ENCODE measurements around the gene HOXB4.
"Not testable (repeated sequence)": the region's sequence is repeated elsewhere in the genome, so short reads cannot be mapped to it uniquely, and the experiment has no call there.

The HOXB4 gene

GRCh38 chr17:48535793-48536559, 42.2 kb downstream of the HOXB4 start:
- H3K4me1 Mint-ChIP-seq (ENCODE audit: low read depth); H3K4me3 Mint-ChIP-seq; H3K36me3 Mint-ChIP-seq (ENCODE audit: low read depth); intact Hi-C loops (cut with micrococcal nuclease); H3K9me3 Mint-ChIP-seq; H3K27ac Mint-ChIP-seq: not testable (repeated sequence)
- H3K27me3 Mint-ChIP-seq: peaks cover 36% of the 10 kb centered on the region

- peaks cover 47% of the 10 kb centered on the region for H3K27me3 Mint-ChIP-seq
- no peaks in the 10 kb centered on the region for H3K9me3 Mint-ChIP-seq
- intact Hi-C loops (cut with micrococcal nuclease): no loop called here
- no peak overlapping the region for H3K27ac Mint-ChIP-seq
- no peaks in the 10 kb centered on the region for H3K4me1 Mint-ChIP-seq (ENCODE audit: low read depth)
- no peaks in the 10 kb centered on the region for H3K36me3 Mint-ChIP-seq (ENCODE audit: low read depth)
- no peak overlapping the region for H3K4me3 Mint-ChIP-seq
These were observed 45.9 kb downstream of the HOXB4 start for GRCh38 chr17:48532261-48532660.

- Mint-ChIP-seq H3K27me3 (peaks cover 54% of the 10 kb centered on the region), H3K4me1 (ENCODE audit: low read depth) (no peaks in the 10 kb centered on the region), H3K4me3 (no peak within 1 kb of the TSS), H3K27ac (no peak within 1 kb of the TSS), H3K36me3 (ENCODE audit: low read depth) (no peaks in the 10 kb centered on the region), H3K9me3 (no peaks in the 10 kb centered on the region)
- intact Hi-C loops (cut with micrococcal nuclease): no loop called here
These were observed 47.3 kb downstream of the HOXB4 start, which contains the start of gene HOXB1 for GRCh38 chr17:48530887-48531272. Gene HOXB1 (minus strand): TSS chr17:48531011. CDS start chr17:48530904, 107 bp downstream.

- no peaks in the 10 kb centered on the region for H3K9me3 Mint-ChIP-seq
- no peak overlapping the region for H3K4me3 Mint-ChIP-seq
- H3K27me3 Mint-ChIP-seq: peaks cover 60% of the 10 kb centered on the region
- intact Hi-C loops (cut with micrococcal nuclease): no loop called here
- H3K4me1 Mint-ChIP-seq (ENCODE audit: low read depth): no peaks in the 10 kb centered on the region
- H3K36me3 Mint-ChIP-seq (ENCODE audit: low read depth): no peaks in the 10 kb centered on the region
- no peak overlapping the region for H3K27ac Mint-ChIP-seq
These were observed 47.8 kb downstream of the HOXB4 start for GRCh38 chr17:48530208-48530886.

- intact Hi-C loops (cut with micrococcal nuclease): no loop called here
- Mint-ChIP-seq H3K27me3 (peaks cover 67% of the 10 kb centered on the region), H3K9me3 (no peaks in the 10 kb centered on the region)
These were observed 48.5 kb downstream of the HOXB4 start for GRCh38 chr17:48529683-48530009.

GRCh38 chr17:48528936-48529682, 49.0 kb downstream of the HOXB4 start:
- intact Hi-C loops (cut with micrococcal nuclease): no loop called here

More at GRCh38 chr17:48529683-48530009, 48.5 kb downstream of the HOXB4 start:
- Mint-ChIP-seq H3K4me1 (ENCODE audit: low read depth) (no peaks in the 10 kb centered on the region), H3K27ac (no peak overlapping the region), H3K36me3 (ENCODE audit: low read depth) (no peaks in the 10 kb centered on the region), H3K4me3 (no peak overlapping the region)

GRCh38 chr17:48528153-48528935, 49.8 kb downstream of the HOXB4 start:
- Mint-ChIP-seq H3K27ac (no peak overlapping the region), H3K4me3 (no peak overlapping the region), H3K27me3 (peaks cover 77% of the 10 kb centered on the region), H3K9me3 (no peaks in the 10 kb centered on the region), H3K36me3 (ENCODE audit: low read depth) (no peaks in the 10 kb centered on the region), H3K4me1 (ENCODE audit: low read depth) (no peaks in the 10 kb centered on the region)
- intact Hi-C loops (cut with micrococcal nuclease): no loop called here

More at GRCh38 chr17:48528936-48529682, 49.0 kb downstream of the HOXB4 start:
- H3K4me1 Mint-ChIP-seq (ENCODE audit: low read depth): no peaks in the 10 kb centered on the region
- no peaks in the 10 kb centered on the region for H3K36me3 Mint-ChIP-seq (ENCODE audit: low read depth)
- no peak overlapping the region for H3K4me3 Mint-ChIP-seq
- H3K9me3 Mint-ChIP-seq: no peaks in the 10 kb centered on the region
- H3K27me3 Mint-ChIP-seq: peaks cover 72% of the 10 kb centered on the region
- no peak overlapping the region for H3K27ac Mint-ChIP-seq

GRCh38 chr17:48527547-48527932, 50.6 kb downstream of the HOXB4 start:
- H3K27me3 Mint-ChIP-seq: peaks cover 84% of the 10 kb centered on the region
- H3K9me3 Mint-ChIP-seq: no peaks in the 10 kb centered on the region
- H3K4me3 Mint-ChIP-seq: no peak overlapping the region
- H3K36me3 Mint-ChIP-seq (ENCODE audit: low read depth): no peaks in the 10 kb centered on the region
- intact Hi-C loops (cut with micrococcal nuclease): no loop called here
- H3K27ac Mint-ChIP-seq: no peak overlapping the region
- no peaks in the 10 kb centered on the region for H3K4me1 Mint-ChIP-seq (ENCODE audit: low read depth)

- peaks cover 84% of the 10 kb centered on the region for H3K27me3 Mint-ChIP-seq
- no peak overlapping the region for H3K4me3 Mint-ChIP-seq
- H3K4me1 Mint-ChIP-seq (ENCODE audit: low read depth): no peaks in the 10 kb centered on the region
- H3K36me3 Mint-ChIP-seq (ENCODE audit: low read depth): no peaks in the 10 kb centered on the region
- no peak overlapping the region for H3K27ac Mint-ChIP-seq
- intact Hi-C loops (cut with micrococcal nuclease): no loop called here
- no peaks in the 10 kb centered on the region for H3K9me3 Mint-ChIP-seq
These were observed 51.3 kb downstream of the HOXB4 start for GRCh38 chr17:48526608-48527546.

Measured in dendritic cell treated with granulocyte-macrophage colony-stimulating factor and Interleukin-4, amounts not matched to agents 40 ng/mL and 50 ng/mL, for 4 days (primary cell).